ENCODE measurements around the gene PPP2R5C. TPM values are rescaled to one million over a fixed set of nuclear protein-coding genes. Genes with fewer than 3 reads are reported as not detected.

The PPP2R5C gene
- total RNA-seq, 1 donor from 2014 or later = 63.5 TPM

- no peak overlapping the region for H3K4me3 ChIP-seq (ENCODE audit: low read depth, low read length)
- no peak for DNase-seq (ENCODE audit: low read depth)
- no peak for TF ChIP-seq CTCF (conservative IDR thresholded peaks at IDR 0.05; ENCODE audit: low read depth, low read length)
These were observed 87.6 kb downstream of the PPP2R5C start for GRCh38 chr14:101849125-101849524.

GRCh38 chr14:101849640-101850039, 88.1 kb downstream of the PPP2R5C start:
- DNase-seq (ENCODE audit: low read depth) = no peak
- H3K4me3 ChIP-seq (ENCODE audit: low read depth, low read length) = no peak overlapping the region
- no peak for TF ChIP-seq CTCF (conservative IDR thresholded peaks at IDR 0.05; ENCODE audit: low read depth, low read length)

GRCh38 chr14:101851183-101851582, 89.7 kb downstream of the PPP2R5C start:
- no peak overlapping the region for H3K4me3 ChIP-seq (ENCODE audit: low read depth, low read length)
- DNase-seq (ENCODE audit: low read depth) = no peak
- no peak for TF ChIP-seq CTCF (conservative IDR thresholded peaks at IDR 0.05; ENCODE audit: low read depth, low read length)

- no peak for TF ChIP-seq CTCF (conservative IDR thresholded peaks at IDR 0.05; ENCODE audit: low read depth, low read length)
- no peak overlapping the region for H3K4me3 ChIP-seq (ENCODE audit: low read depth, low read length)
- no peak for DNase-seq (ENCODE audit: low read depth)
These were observed 90.4 kb downstream of the PPP2R5C start for GRCh38 chr14:101851736-101852405.

GRCh38 chr14:101852785-101853184, 91.3 kb downstream of the PPP2R5C start:
- TF ChIP-seq CTCF (conservative IDR thresholded peaks at IDR 0.05; ENCODE audit: low read depth, low read length) = no peak
- DNase-seq (ENCODE audit: low read depth) = no peak
- H3K4me3 ChIP-seq (ENCODE audit: low read depth, low read length) = no peak overlapping the region

GRCh38 chr14:101853455-101854018, 92.0 kb downstream of the PPP2R5C start:
- no peak for TF ChIP-seq CTCF (conservative IDR thresholded peaks at IDR 0.05; ENCODE audit: low read depth, low read length)
- no peak for DNase-seq (ENCODE audit: low read depth)
- H3K4me3 ChIP-seq (ENCODE audit: low read depth, low read length) = no peak overlapping the region

- TF ChIP-seq CTCF (conservative IDR thresholded peaks at IDR 0.05; ENCODE audit: low read depth, low read length) = no peak
- DNase-seq (ENCODE audit: low read depth) = no peak
- no peak overlapping the region for H3K4me3 ChIP-seq (ENCODE audit: low read depth, low read length)
These were observed 92.9 kb downstream of the PPP2R5C start for GRCh38 chr14:101854366-101854765.

Measured in epithelial cell of proximal tubule (primary cell).